Ascending aorta (tissue), 2 donors: Measurements from ENCODE around the gene GREB1L. TPM values are rescaled to one million over a fixed set of nuclear protein-coding genes. Genes with fewer than 3 reads are reported as not detected.

ENCODE experiments used
- DNase-seq, 2 donors: peaks; one replicate each; pipeline ENCODE4 v3.0.0-alpha.2; 2019; ENCODE audit warnings: low spot score in 2 of 2
- H3K27ac ChIP-seq, 2 donors: fragments of 200-600 bp; sonication (generic); one replicate each; pipeline ENCODE4 v1.5.1; 2016 to 2017; ENCODE audit warnings: mild to moderate bottlenecking in 1 of 2
- H3K27me3 ChIP-seq: fragments of 200-600 bp; sonication (generic); one replicate; pipeline ENCODE4 v1.5.1; 2017
- H3K36me3 ChIP-seq, 2 donors: fragments of 200-600 bp; sonication (generic); one replicate each; pipeline ENCODE4 v1.5.1; 2016
- H3K4me1 ChIP-seq, 2 donors: fragments of 200-600 bp; sonication (generic); one replicate each; pipeline ENCODE4 v1.5.1; 2016 to 2017; ENCODE audit warnings: mild to moderate bottlenecking in 1 of 2
- H3K4me3 ChIP-seq, 2 donors: fragments of 200-600 bp; sonication (generic); one replicate each; pipeline ENCODE4 v1.5.1; 2016 to 2017; ENCODE audit warnings: mild to moderate bottlenecking in 1 of 2
- H3K9me3 ChIP-seq, 2 donors: fragments of 200-600 bp; sonication (generic); one replicate each; pipeline ENCODE4 v1.5.1; 2016
- intact Hi-C: fragments of 100-400 bp; cut with DNase I; formaldehyde crosslinking; loops from one replicate; pipeline ENCODE4 v1.15.1; 2023
- total RNA-seq: library from RNA; depleted of rRNA; stranded (reverse); fragments of >200 nt; gene quantifications from one replicate; pipeline ENCODE4 v1.1.0, GENCODE V29; 2016
- TF ChIP-seq, protein P1 (sequence below), 3 experiments: fragments of 200-600 bp in 2 of 3; fragments of 450-650 bp in 1 of 3; sonication (generic) in 2 of 3; IDR thresholded peaks; one replicate each; pipeline ENCODE4 v1.5.1; 2016 to 2019; ENCODE audit warnings: antibody characterized with exemption in 3 of 3, mild to moderate bottlenecking in 1 of 3, moderate library complexity in 1 of 3

GREB1L gene
- total RNA-seq, 1 donor from 2014 or later, result 2.2 TPM

DNA sequence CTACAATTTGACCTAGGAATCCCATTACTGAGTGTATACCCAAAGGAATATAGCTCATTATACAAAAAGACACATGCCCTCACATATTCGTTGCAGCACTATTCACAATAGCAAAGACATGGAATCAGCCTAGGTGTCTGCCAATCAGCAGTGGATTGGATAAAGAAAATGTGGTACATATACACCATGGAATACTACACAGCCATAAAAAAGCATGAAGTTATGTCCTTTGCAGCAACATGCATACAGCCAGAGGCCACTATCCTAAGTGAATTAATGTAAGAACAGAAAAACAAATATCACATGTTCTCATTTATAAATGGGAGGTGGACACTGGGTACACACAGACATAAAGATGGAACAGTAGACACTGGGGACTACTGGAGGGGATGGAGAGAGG, 54.0 kb downstream of the GREB1L start:
- Histone ChIP-seq H3K27ac (no peak overlapping the region), H3K9me3 (no peaks in the 10 kb centered on the region), H3K36me3 (no peaks in the 10 kb centered on the region), H3K4me3 (no peak overlapping the region), H3K27me3 (no peaks in the 10 kb centered on the region), H3K4me1 (peaks cover 0 to 4% of the 10 kb centered on the region in 2 donors)
- TF ChIP-seq, protein P1, sequence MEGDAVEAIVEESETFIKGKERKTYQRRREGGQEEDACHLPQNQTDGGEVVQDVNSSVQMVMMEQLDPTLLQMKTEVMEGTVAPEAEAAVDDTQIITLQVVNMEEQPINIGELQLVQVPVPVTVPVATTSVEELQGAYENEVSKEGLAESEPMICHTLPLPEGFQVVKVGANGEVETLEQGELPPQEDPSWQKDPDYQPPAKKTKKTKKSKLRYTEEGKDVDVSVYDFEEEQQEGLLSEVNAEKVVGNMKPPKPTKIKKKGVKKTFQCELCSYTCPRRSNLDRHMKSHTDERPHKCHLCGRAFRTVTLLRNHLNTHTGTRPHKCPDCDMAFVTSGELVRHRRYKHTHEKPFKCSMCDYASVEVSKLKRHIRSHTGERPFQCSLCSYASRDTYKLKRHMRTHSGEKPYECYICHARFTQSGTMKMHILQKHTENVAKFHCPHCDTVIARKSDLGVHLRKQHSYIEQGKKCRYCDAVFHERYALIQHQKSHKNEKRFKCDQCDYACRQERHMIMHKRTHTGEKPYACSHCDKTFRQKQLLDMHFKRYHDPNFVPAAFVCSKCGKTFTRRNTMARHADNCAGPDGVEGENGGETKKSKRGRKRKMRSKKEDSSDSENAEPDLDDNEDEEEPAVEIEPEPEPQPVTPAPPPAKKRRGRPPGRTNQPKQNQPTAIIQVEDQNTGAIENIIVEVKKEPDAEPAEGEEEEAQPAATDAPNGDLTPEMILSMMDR (IDR thresholded peaks at IDR 0.05), result no peak
- intact Hi-C loops, result loop anchor here (10.0 kb wide), 1 partner anchor 69 kb away; no protein-coding TSS in a partner anchor
- DNase-seq, result no peak

DNA sequence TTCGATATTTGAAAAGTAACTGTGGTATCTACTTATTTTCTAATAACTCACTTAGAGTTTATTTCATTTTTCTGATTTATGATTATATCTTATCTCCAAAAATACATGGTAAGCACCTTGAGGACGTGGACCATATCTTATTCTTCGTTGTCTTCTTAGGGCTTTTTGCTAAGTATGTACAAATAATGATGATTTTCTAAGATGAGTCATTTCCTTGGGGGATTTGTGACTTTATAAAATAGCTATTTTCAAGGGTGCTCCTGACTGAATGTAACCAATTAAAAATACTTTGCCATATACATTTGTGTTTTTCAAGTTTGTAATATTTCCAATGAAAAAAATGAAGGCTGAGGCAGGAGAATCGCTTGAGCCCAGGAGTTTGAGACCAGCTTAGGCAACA, 56.3 kb downstream of the GREB1L start:
- Histone ChIP-seq H3K36me3 (no peaks in the 10 kb centered on the region), H3K9me3 (no peaks in the 10 kb centered on the region), H3K27ac (no peak overlapping the region), H3K4me3 (no peak overlapping the region), H3K27me3 (no peaks in the 10 kb centered on the region), H3K4me1 (no peaks in the 10 kb centered on the region)
- TF ChIP-seq, protein P1 (IDR thresholded peaks at IDR 0.05), result no peak
- no peak for DNase-seq
- intact Hi-C loops, result loop anchor here (10.0 kb wide), 1 partner anchor 66 kb away; no protein-coding TSS in a partner anchor

DNA sequence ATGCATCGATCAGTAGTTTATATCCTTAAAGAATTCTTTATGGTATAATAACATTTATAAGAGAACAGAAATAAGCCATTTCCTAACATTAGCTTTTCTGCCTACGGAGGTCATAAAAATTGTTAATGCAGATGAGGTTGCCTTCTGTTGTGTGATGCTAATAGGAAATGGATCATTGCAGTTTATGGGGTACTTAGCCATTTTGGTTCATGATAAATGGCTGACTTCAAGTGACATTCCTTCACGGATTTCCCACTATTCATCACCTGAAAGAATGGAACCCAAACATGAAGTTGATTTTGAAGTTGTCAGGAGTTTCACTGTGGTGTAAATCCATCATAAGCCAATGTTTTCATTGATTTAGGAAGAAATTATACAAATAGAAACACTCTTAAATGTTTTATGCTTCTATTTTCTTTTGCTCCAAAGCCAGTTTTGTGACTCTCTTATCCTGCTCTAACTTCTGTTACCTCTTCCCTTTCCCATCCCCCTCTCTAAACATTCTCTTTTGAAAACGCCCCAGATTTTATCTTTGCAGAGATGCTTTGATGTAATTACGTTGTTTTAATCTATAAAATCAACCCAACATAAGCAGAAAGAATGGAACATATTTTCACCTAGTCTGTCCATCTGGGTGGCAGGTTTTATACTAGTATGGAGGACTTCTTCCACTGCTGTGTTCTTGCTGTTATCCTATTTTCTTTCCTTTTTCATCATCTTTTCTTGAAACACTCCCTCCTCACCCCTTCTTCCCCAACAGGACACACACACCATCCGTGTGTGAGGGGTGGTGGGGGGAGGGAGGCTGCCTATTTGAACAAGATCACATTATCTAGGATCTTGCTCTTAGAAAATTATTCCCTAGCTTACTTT, 58.2 kb downstream of the GREB1L start:
- no peak overlapping the region for H3K27ac ChIP-seq
- TF ChIP-seq, protein P1 (IDR thresholded peaks at IDR 0.05), result no peak
- no peaks in the 10 kb centered on the region for H3K27me3 ChIP-seq
- intact Hi-C loops, result no loop called here
- no peaks in the 10 kb centered on the region for H3K36me3 ChIP-seq
- no peaks in the 10 kb centered on the region for H3K9me3 ChIP-seq
- no peaks in the 10 kb centered on the region for H3K4me1 ChIP-seq
- H3K4me3 ChIP-seq, result no peak overlapping the region
- no peak for DNase-seq

DNA sequence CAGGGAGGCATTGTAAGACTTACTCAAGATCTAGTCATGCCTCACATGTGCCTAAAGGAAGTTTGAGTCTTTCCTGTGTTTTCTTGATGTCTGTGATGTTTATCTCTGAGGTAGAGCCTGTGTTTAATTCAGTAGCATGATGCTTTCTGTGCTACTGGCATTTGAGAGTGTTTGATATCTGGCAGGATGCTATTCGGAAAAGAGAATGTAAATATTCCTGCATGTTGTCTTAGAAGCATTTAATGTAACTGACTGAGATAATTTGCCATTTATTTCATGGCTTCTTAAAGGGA, 58.8 kb downstream of the GREB1L start:
- intact Hi-C loops, result no loop called here
- Histone ChIP-seq H3K27me3 (no peaks in the 10 kb centered on the region), H3K4me1 (no peaks in the 10 kb centered on the region), H3K27ac (no peak overlapping the region), H3K4me3 (no peak overlapping the region), H3K36me3 (no peaks in the 10 kb centered on the region), H3K9me3 (no peaks in the 10 kb centered on the region)
- no peak for DNase-seq
- TF ChIP-seq, protein P1 (IDR thresholded peaks at IDR 0.05), result no peak

DNA sequence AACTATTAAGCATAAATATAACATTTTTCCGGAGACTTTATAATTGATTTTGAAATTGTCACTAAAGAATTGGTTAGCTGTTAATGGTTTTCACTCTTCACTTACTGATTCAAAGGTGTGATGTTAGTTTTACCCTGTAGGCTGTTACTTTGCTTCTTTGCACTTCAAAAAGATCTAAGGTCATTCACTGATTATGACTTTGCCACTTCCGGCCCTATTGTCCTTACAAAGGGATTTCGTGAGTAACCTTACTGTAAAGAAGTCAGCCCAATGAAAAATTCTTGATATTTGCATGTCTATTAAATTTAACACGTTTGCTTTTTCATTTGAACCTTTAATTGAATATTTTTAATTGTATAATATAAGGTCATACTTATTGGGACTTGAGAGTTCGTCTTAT, 61.4 kb downstream of the GREB1L start:
- Histone ChIP-seq H3K27ac (no peak overlapping the region), H3K9me3 (no peaks in the 10 kb centered on the region), H3K27me3 (no peaks in the 10 kb centered on the region), H3K4me3 (no peak overlapping the region), H3K4me1 (no peaks in the 10 kb centered on the region), H3K36me3 (no peaks in the 10 kb centered on the region)
- intact Hi-C loops, result no loop called here
- TF ChIP-seq, protein P1 (IDR thresholded peaks at IDR 0.05), result no peak
- DNase-seq, result no peak
